Epidermal melanocyte (primary cell): ENCODE measurements around the gene PSD2.
A peak's percentile ranks its signal among the peaks of the same experiment; 100 is the strongest.

Experiments used
- DNase-seq: peaks from one replicate; pipeline ENCODE4 v3.0.0; 2011; ENCODE audit warnings: low spot score; ENCODE audit not compliant: insufficient read length

PSD2 gene

DNA sequence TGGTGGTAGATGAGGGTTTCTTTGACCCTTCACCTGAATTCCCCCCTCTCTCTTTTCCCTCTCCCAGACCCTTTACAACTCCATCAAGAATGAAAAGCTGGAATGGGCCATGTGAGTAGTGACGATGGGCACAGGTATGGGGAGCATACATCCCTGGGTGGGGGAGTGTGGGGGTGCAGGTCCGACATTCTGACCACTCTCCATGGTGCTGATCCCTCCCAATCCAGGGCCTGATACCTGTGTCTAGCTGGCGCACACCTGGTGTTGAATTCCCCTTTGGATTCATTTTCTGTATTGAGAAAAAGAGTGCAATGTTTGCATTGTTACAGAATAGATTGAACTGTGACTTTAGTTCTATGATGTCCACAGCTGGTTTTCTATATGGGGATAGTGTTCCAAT, 40.0 kb downstream of the PSD2 start:
- DNase-seq: no peak

DNA sequence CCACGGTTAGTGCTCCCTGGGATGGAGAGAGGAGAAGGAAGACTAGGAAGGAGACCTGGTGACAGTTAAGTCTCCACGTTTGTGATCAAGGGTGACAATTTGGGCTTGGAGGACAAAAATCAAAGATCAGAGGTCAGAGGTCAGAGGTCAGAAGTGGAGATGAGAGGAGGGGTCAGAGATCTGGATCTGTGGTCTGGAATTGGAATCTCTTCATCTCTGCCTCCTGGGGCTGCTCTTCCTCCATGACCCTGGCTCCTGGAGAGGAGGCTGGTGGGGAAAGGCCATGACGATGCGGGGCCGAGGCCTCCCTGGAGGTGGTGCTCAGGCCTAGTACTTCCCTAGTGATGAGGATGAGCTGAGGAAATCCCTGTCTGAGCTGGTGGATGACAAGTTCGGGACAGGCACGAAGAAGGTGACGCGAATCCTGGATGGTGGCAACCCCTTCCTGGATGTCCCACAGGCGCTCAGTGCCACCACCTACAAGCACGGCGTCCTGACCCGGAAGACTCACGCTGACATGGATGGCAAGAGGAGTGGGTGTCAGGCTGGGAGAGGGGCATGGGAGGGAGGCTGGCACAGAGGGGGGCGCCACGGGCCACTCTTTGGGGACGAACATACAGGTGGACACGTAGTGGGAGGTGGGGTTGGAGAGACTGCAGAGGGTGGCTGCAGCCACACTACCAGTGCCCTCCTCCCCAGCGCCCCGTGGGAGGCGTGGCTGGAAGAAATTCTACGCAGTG, 41.0 kb downstream of the PSD2 start:
- no peak for DNase-seq

DNA sequence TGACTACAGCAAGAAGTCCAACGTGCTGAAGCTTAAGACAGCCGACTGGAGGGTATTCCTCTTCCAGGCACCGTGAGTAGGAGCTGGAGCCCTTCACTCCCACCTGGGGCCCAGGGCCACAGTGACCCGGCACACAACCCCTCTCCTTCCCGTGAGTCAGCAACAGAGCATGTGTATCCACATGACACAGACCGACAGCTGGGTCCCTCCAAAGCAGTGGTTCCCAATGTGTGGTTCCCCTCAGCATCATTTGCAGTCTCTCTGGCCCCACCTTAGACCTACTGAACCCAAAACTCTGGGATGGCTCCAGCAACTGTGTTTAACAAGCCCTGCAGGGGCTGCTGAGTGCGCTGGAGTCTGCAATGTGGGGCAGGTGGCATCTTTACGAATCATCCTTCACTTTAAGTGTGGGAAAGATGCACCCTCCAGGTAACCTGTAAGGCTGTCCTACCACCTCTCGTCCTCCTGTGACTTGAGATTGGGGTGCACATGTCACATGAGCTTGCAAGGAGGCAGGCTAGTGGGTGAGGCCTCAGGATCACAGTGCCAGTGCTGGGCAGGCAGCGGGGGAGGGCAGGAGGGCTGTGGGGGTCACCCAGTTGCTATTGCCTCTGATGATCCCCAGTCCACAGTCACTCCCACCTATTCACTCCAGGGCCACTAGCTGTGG, 42.2 kb downstream of the PSD2 start:
- no peak for DNase-seq

DNA sequence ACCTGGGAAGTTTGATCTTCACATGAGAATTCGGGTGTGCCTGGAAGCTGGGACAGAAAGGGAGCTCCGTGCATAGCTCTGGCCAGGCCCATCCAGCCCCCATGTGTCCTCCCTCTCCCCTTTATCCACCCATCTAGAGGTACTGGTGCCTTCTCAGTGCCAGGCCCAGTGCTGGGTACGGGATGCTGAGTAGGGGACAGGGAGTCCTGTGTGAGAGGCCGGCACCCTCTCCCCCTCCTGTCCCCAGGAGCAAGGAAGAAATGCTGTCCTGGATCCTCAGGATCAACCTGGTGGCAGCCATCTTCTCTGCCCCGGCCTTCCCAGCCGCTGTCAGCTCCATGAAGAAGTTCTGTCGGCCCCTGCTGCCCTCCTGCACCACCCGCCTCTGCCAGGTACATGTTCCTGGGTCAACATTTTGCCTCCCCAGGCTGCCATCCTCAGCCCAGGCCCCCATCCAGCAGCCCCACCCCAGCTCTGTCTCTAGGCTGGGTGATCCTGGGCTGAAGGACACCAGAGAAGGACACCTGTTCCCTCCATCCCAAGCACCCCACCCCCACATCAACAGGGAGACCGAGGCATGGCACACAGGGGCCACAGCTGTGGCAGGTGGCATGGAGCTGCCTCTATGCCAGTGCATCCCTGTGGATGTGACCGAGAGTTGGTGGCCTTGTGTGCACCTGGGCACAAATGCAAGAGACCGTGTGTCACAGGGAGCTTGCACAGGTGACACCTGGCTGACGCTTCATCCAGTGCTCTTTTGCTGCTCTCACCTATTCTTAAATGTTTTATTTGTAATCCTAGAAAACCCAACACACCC, 43.0 kb downstream of the PSD2 start:
- no peak for DNase-seq

DNA sequence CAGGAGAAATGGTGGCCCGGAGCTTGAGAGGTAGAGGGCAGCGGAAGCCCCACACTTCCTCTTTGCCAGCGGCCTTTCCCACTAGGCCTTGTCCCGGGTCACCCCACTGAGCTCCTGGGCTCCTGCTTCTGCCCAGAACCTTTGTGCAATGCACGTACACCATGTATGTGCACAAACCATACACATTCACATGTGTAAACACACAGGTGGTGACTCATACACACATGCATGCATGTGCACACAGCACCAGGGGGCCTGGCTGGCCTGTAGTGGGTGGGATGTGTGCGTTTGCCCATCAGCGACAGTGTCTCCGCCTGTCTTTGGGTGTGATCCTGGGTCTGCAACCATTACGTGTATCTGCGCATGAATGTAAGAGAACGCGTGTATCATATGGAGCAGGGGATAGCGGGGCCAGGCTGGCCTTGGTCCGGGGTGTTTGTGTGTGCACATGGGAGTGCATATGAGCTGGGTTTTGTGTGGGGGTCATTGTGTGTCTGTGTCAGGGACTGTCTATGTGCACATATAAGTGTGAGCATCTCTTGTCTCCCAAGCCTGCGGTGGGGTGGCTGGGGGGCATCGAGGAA, 43.7 kb downstream of the PSD2 start:
- DNase-seq: no peak

DNA sequence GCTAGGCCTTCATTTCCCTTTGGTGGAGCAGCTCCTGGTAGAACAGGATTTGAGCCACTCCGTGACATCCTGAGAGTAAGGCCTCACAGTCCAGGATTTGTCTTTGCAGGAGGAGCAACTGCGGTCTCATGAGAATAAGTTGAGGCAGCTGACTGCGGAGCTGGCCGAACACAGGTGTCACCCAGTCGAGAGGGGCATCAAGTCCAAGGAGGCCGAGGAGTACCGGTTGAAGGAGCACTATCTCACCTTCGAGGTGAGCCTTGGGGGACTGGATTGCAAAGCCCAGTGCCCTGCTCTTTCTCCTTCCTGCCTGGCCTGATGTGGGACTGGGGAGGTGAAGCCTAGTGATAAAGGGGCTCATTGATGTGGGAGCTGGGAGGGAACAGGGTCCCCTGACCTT, 44.3 kb downstream of the PSD2 start:
- DNase-seq: no peak

DNA sequence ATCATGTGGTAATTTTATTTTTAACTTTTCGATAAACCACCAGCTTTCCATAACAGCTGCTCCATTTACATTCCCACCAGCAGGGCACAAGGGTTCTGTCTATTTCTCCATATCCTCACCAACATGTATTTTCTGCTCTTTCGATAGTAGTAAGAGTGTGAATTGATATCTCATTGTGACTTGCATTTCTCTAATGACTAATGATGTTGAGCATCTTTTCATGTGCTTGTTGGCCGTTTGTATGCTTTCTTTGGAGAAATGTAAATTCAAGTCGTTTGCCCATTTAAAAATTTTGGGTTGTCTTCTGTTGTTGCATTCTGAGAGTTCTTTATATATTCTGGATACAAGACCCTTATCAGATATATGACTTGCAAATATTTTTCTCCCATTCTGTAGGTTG, 45.9 kb downstream of the PSD2 start:
- DNase-seq: no peak

DNA sequence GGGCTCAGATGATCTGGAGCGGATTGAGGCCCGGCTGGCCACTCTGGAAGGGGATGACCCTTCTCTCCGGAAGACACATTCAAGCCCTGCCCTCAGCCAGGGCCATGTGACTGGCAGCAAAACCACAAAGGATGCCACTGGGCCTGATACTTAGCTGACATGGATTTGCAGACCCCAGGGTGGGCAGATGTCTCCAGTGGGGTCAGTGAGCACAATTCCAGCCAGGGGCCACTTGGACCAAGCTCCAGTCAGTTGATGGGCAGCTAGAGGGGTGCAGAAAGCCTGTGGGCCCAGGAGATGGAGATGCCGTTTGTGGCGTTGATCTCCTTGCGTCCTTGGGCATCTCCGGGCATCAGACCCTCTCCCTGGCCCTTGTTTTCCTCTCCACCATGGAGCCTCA, 46.7 kb downstream of the PSD2 start:
- DNase-seq: no peak

DNA sequence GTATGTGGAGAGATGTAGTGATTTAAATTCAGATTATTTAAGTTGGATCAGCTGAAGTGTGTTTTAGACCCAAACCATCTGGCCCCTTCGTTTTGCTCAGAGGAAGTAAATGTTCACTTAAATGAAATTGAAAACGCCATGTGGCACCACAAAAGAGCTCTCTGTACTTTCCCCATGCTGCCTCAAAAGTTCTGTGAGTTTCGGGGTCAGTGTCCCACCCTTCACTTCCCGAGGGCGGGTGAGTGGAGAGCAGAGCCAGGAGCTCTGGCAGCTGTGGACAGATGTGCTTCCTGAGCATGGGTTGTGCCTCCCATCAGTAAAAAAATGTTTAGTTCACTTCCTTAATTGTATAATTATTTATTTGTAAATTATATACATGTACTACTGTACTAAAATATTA, 48.4 kb downstream of the PSD2 start:
- no peak for DNase-seq

DNA sequence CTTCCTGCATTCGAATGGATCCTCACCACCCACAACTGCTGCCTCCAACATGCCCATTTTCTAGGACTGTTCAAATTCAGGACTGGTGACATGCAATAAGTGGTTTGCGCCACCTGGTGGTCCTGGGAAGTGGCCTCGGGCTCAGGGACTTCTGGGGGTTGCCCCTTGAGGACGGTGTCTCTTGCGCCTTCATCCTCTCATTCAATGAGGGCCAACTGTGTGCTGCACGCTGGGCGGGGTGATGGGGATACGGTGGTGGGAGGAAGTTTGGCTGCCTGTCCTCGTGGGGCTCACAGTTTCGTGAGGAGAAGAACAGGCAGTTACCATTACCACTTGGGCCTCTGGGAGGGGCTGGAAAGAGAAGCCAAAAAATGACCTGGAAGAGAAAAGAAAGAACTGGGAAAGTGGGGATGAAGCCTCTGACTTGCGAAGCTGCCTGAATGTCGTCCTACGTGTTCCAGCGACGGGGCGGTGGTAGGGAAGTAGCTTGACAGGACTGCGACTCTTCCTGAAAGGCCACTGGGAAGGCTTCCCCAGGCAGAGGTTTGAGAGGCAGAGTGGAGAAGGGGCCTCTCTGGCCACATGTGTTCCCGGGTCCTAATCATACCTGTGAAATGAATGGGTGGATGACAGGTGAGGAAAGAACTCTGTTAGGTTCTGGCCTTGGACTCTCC, 49.0 kb downstream of the PSD2 start:
- DNase-seq: peak; percentile 79

DNA sequence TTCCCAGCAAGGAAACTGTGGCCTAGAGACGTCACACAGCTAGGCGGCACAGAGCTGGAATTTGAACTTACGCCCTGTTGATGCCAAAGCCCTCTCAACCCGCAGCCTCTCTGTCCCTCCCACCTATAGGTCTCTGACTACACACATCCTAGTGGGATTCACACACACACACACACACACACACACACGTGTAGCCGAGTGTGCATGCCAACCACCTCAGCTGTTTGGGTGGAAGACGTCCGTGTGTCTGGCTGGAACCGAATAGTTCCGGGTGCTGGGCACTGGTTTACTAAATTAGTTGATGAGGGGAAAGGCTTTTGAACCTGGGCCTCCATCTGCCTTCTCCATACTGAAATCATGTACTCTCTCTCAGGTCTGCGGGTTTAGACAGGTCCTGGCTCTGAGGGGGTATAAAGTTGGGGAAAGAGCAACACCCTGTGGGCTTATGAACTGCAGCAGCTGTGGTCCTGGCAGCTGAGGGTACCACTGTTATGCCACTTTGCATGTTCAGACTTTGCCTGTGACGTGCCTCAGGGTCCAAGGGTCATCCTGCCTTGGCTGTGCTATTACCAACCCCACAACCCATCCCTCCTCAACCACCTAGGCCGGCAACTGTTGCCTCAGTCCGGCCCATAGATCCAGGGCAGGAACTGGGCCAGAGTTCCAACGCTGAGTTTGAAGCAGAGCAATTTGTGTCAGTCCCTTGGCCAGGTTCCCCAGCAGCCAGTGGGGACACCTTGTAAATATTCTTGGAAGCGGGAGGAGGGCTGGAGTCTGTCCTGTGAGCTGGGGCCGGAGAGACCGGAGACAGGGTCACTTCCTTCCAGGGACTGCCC, 50.5 kb downstream of the PSD2 start:
- no peak for DNase-seq

DNA sequence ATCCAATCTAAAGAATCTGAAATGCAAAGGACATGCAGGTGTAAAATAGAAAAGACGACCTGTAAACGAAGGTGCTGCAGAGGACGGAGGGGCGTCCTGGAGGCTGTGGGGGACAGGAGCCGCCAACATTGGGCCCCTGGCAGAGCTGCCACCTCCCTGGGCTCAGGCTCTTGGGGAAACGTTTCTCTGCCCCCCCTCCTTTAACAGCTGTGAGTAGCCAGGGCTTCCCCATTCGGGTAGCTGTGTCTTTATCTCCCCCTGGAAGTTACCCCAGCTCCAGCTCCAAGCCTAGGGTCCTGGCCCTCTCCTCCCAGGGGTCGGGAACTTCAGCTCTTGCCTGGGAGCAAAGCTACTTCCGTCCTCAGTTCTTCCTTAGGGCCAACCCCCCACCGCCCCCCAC, 51.5 kb downstream of the PSD2 start:
- no peak for DNase-seq

DNA sequence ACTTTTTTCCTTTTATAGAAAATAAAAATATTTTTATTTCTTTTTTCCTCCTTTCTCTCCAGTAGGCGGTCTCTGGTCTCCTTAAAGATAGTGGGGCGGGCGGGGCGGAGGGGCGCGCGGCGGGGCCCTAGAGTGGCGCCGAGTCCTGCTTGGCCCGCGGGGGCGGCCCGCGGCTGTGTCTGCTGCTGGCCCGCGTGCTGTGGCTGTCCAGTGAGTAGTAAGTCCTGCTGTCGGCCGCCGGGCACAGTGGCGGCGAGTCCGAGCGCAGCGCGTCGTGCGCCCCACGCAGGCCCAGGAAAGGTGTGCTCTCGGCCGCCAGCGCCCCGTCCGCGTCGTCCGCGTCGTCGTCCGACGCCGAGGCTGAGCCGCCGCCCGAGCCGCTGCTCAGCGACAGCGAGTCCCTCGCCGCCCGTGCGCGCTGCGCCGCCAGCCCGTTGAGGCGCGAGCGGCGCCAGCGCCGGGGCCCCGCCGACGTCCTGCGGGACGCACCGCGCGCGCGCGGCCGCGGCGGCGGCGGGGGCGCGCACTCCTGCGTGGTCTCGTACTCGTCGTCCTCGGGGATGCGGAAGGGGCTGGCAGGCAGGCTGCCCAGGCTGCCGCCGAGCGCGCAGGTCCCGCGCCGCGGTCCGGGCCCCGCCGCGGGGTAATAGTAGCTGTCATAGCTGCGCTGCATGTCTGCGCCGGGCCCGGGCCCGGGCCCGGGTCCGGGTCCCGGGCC, 52.3 kb downstream of the PSD2 start:
- DNase-seq: peak; percentile 69

DNA sequence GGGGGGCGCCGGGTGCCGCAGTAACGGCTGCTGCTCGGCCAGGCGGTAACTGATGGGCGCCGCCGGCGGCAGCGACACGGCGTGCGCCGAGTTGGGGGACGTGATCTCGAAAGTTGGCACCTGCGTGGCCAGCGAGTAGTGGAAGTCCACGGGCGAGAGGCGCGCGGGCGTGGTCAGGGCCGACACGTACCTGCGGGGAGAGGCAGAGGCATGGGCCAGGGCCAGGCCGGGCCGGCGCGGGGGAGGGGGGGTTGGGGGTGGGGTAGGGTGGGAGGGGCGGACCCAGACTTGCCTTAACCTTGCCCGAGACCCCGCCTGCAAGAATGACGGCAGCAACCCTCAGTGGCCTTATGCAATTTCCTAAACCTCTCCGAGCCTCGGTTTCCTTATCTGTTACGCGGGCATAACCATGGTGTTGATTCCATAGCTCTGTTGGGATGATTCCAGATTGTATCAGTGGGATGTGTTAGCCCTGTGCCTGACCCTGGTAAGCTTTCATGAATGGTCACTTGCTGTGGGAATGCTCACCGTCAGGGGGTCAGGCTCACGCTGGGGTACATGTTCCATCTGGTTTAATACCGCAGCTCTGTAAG, 53.0 kb downstream of the PSD2 start:
- no peak for DNase-seq

DNA sequence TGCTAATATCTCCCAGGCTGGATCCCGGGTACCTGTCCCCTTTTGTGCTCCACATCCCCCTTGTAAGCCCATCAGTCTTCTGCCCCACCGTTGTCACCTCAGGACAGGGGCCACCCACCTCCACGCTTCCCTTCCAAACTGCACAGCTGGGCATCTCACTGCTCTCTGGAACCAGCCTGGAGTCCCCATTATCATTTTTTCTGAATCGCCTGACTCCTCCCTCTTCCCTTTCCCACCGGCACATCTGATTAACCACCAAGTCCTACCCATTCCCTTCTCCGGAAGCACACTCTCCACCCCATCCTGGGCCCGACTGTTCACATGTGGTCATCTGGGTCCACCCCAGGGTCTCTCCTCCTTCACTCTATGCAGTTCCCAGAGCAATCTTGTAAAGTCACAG, 53.9 kb downstream of the PSD2 start:
- no peak for DNase-seq

DNA sequence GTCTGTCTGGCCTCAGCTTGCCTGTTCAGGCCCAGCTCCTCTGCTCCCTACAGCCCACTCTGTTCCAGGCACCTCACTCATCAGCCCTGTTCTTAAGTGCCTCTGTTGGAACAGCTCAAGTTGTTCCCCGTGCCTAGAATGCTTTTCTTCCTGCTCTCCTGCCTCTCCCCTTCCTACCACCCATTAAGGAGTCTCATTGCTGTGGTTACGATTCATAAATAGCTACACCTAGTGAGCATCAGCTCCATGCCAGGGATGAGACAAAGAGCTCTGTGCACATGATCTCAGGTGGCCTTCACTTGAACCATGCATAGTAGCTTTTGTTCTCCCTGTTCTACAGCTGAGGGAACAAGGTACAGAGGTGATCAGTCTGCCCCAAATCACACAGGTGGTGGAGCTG, 54.3 kb downstream of the PSD2 start:
- no peak for DNase-seq

DNA sequence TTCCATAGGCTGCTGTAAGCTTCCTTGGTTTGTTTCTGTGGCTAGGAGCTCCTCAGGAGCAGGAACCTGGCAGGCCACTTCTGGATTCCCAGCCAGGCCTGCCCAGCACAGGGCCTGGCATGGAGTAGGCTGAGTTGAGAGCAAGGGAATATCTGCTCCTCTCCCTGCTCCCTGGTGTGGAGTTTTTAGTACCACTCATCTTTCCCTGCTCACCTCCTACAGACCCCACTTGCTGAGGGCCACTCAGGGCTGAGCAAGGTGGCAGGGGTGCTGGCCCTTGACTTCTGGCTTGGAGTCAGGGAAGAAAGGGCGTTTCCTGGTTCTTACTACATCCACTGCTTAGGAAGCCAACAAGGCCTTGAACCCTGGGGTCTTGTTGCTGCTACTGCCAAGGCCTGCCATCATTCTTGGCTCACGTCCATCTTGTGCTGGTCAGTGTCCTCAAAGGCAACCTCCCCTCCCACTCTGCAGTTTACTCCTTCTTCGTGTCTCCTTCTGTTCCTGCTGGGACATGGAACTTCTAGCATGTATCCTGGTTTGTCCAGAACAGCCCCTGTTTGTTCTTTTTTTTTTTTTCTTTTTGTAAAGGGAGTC, 54.9 kb downstream of the PSD2 start:
- no peak for DNase-seq

DNA sequence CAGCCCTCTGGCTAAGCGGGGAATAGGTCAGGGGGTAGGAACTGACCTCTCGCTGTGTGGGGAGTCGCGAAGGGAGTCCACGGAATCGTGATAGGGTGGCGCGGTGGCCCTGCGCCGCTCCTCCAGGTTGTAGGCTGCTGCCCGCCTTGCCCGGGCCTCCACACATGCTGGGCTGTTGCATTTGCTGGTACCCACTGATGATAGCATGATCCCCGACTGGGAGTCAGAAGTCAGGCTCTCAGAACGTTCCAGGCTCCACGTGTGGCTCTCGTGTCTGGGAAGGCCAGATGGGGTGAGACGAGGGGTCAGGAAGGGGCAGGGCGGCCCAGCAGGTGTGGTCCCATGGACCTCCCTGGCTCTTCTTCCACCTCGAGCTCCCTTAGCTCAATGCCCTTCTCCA, 56.0 kb downstream of the PSD2 start:
- no peak for DNase-seq

DNA sequence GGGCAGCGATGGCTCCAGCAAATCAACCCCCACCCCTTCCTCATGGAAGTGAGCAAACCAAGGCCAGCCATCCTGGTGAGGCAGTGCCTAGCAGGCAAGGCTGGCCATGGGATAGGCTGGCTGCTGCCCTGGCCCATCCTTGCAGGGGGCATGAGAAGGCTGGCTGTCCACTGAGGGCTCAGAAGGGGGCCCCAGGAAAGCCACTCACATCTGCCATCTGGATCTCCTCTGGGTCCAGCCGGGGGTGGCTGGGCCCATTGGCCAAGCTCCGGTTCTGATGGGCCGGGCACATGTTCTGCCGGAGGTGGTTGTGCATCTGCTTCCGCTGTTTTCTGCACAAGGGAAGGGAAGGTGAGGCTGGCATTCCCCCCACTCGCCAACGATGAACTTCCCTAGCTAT, 57.1 kb downstream of the PSD2 start:
- no peak for DNase-seq
